HCT116 (cell line): ENCODE data around the gene LAS1L. TPM values are rescaled to one million over a fixed set of nuclear protein-coding genes. Genes with fewer than 3 reads are reported as not detected.
"Not testable (repeated sequence)": the region's sequence is repeated elsewhere in the genome, so short reads cannot be mapped to it uniquely, and the experiment has no call there.

Source experiments
- ATAC-seq: fragments of 200-7000 bp; cut with Tn5 transposase; 2 replicates; pipeline ENCODE4 v1.9.1; 2020; ENCODE audit warnings: mild to moderate bottlenecking, moderate library complexity
- BruUV-seq: library from RNA; stranded (reverse); fragments of 400-500 nt; replicated peaks from 2 replicates; lab custom pipeline; 2021; lab: Mats Ljungman, UMichigan
- CTCF ChIA-PET: fragments of 300-600 bp; sonication (Branson Sonifier 250); formaldehyde crosslinking; loops from one replicate; lab custom pipeline; 2021; ENCODE audit warnings: antibody characterized with exemption; lab: Charles Lee
- POLR2A ChIA-PET: fragments of 300-600, 350-600 bp; sonication (Branson Sonifier 250); formaldehyde crosslinking; loops from one replicate; lab custom pipeline; 2021; ENCODE audit warnings: antibody characterized with exemption; lab: Charles Lee
- RAD21 ChIA-PET, 2 experiments: fragments of 300-600 bp; sonication (Branson Sonifier 250); formaldehyde crosslinking; loops; one replicate each; lab custom pipeline; 2023; ENCODE audit warnings: low total read pairs in 2 of 2; ENCODE audit not compliant: uncharacterized antibody in 2 of 2, unreplicated experiment in 2 of 2, low non-redundant PET in 1 of 2; lab: Charles Lee
- DNase-seq: peaks from one replicate; pipeline ENCODE4 v3.0.0-alpha.2; 2010; ENCODE audit warnings: low read depth, low spot score
- H2AFZ ChIP-seq: fragments of 200-600 bp; shearing (Covaris generic), sonication (generic); 2 replicates; pipeline ENCODE4 v1.6.1; 2017; ENCODE audit warnings: low read depth, mixed run types, mixed read lengths, antibody characterized with exemption, low read length; ENCODE audit not compliant: poor library complexity, severe bottlenecking
- H3K27ac ChIP-seq: 2 replicates; pipeline ENCODE4 v1.5.1; 2012; ENCODE audit warnings: low read depth, low read length
- H3K27me3 ChIP-seq: fragments of 200-600 bp; sonication (generic); 2 replicates; pipeline ENCODE4 v1.6.1; 2016; ENCODE audit warnings: mixed run types, low read length, mixed read lengths; ENCODE audit not compliant: insufficient read depth
- H3K36me3 ChIP-seq, 2 experiments: fragments of 200-500 bp in 1 of 2; fragments of 200-600 bp in 1 of 2; sonication (Bioruptor generic) in 1 of 2; sonication (generic) in 1 of 2; 2 replicates each; pipeline versions ENCODE4 v1.5.1 to v1.6.1; 2014 to 2016; ENCODE audit warnings: low read length in 2 of 2, inconsistent platforms in 1 of 2, mixed read lengths in 1 of 2, mixed run types in 1 of 2; ENCODE audit not compliant: insufficient read depth in 2 of 2, control insufficient read depth in 1 of 2
- H3K4me1 ChIP-seq, 2 experiments: fragments of 200-600 bp in 1 of 2; sonication (generic) in 1 of 2; 2 replicates each; pipeline versions ENCODE4 v1.5.1 to v1.6.1; 2012 to 2017; ENCODE audit warnings: low read length in 2 of 2, inconsistent platforms in 1 of 2, mild to moderate bottlenecking in 1 of 2, mixed read lengths in 1 of 2, mixed run types in 1 of 2, moderate library complexity in 1 of 2; ENCODE audit not compliant: insufficient read depth in 2 of 2, control insufficient read depth in 1 of 2
- H3K4me2 ChIP-seq: fragments of 200-600 bp; sonication (generic); 2 replicates; pipeline ENCODE4 v1.6.1; 2017; ENCODE audit warnings: mixed run types, low read length, mixed read lengths
- H3K4me3 ChIP-seq, 2 experiments: fragments of 200-600 bp in 1 of 2; sonication (generic) in 1 of 2; replicated peaks in 1 of 2; 2 replicates each; pipeline ENCODE4 v1.5.1; 2011 to 2016; ENCODE audit warnings: low read length in 2 of 2, control low read depth in 1 of 2, low read depth in 1 of 2, mild to moderate bottlenecking in 1 of 2, mixed read lengths in 1 of 2, mixed run types in 1 of 2
- H3K79me2 ChIP-seq: fragments of 200-600 bp; sonication (generic); 2 replicates; pipeline ENCODE4 v1.6.1; 2017; ENCODE audit warnings: mild to moderate bottlenecking, mixed run types, low read length, moderate library complexity, mixed read lengths; ENCODE audit not compliant: insufficient read depth
- H3K9ac ChIP-seq: fragments of 200-600 bp; sonication (generic); 2 replicates; pipeline ENCODE4 v1.6.1; 2016; ENCODE audit warnings: low read length, mixed read lengths
- H3K9me2 ChIP-seq: fragments of 200-600 bp; sonication (generic), shearing (Covaris generic); 2 replicates; pipeline ENCODE4 v1.6.1; 2017; ENCODE audit warnings: mixed run types, mild to moderate bottlenecking, moderate library complexity; ENCODE audit not compliant: insufficient read depth
- H3K9me3 ChIP-seq, 2 experiments: fragments of 200-500 bp in 1 of 2; fragments of 200-600 bp in 1 of 2; sonication (Bioruptor generic) in 1 of 2; sonication (generic) in 1 of 2; 2 replicates each; pipeline ENCODE4 v1.6.1; 2014 to 2017; ENCODE audit warnings: low read length in 2 of 2, mixed read lengths in 2 of 2, inconsistent platforms in 1 of 2, low read depth in 1 of 2, mild to moderate bottlenecking in 1 of 2, mixed run types in 1 of 2, moderate library complexity in 1 of 2; ENCODE audit not compliant: control insufficient read depth in 1 of 2, insufficient read depth in 1 of 2
- H4K20me1 ChIP-seq: fragments of 200-600 bp; sonication (generic), shearing (Covaris generic); 2 replicates; pipeline ENCODE4 v1.6.1; 2017; ENCODE audit warnings: mixed run types, mild to moderate bottlenecking, moderate library complexity; ENCODE audit not compliant: insufficient read depth
- ATF3 ChIP-seq: IDR thresholded peaks from 2 replicates; pipeline ENCODE4 v1.6.1; 2012
- CBX3 ChIP-seq: IDR thresholded peaks from 2 replicates; pipeline ENCODE4 v1.6.1; 2012; ENCODE audit warnings: low read depth
- CEBPB ChIP-seq: IDR thresholded peaks from 2 replicates; pipeline ENCODE4 v1.6.1; 2012; ENCODE audit warnings: low read depth
- EGR1 ChIP-seq: IDR thresholded peaks from 2 replicates; pipeline ENCODE4 v1.6.1; 2012; ENCODE audit warnings: low read depth
- EZH2phosphoT487 ChIP-seq: fragments of 200-600 bp; IDR thresholded peaks from 2 replicates; pipeline ENCODE4 v1.6.1; 2018; ENCODE audit warnings: antibody characterized with exemption, borderline replicate concordance
- JUND ChIP-seq: IDR thresholded peaks from 2 replicates; pipeline ENCODE4 v1.6.1; 2012
- POLR2A ChIP-seq: IDR thresholded peaks from 2 replicates; pipeline ENCODE4 v1.7.0; 2011; ENCODE audit warnings: borderline replicate concordance; ENCODE audit not compliant: insufficient read depth, insufficient read length; ENCODE audit errors: extremely low read depth
- POLR2AphosphoS5 ChIP-seq: IDR thresholded peaks from 2 replicates; pipeline ENCODE4 v1.6.1; 2011; ENCODE audit warnings: mild to moderate bottlenecking, low read depth, low read length, moderate library complexity
- REST ChIP-seq: IDR thresholded peaks from 2 replicates; pipeline ENCODE4 v1.6.1; 2012; ENCODE audit warnings: low read depth
- SP1 ChIP-seq: IDR thresholded peaks from 2 replicates; pipeline ENCODE4 v1.6.1; 2012; ENCODE audit warnings: low read depth
- YY1 ChIP-seq: IDR thresholded peaks from 2 replicates; pipeline ENCODE4 v1.6.1; 2011; ENCODE audit warnings: low read length, low read depth, moderate library complexity, mild to moderate bottlenecking; ENCODE audit not compliant: insufficient replicate concordance; ENCODE audit errors: extremely low read depth
- ZBTB33 ChIP-seq: IDR thresholded peaks from 2 replicates; pipeline ENCODE4 v1.6.1; 2011; ENCODE audit warnings: mild to moderate bottlenecking, low read length, moderate library complexity; ENCODE audit not compliant: insufficient replicate concordance; ENCODE audit errors: extremely low read depth
- ZNF274 ChIP-seq: fragments of 200-500 bp; sonication (Bioruptor generic); IDR thresholded peaks from 2 replicates; pipeline ENCODE4 v1.6.1; 2014; ENCODE audit warnings: mild to moderate bottlenecking, low read depth, low read length, inconsistent platforms
- intact Hi-C: fragments of 100-400 bp; cut with micrococcal nuclease; formaldehyde crosslinking; loops from 2 replicates; pipeline ENCODE4 v1.10.0; 2022
- total RNA-seq: library from RNA; stranded (reverse); gene quantifications from one replicate; pipeline ENCODE4 v1.2.1, GENCODE V29; 2021; ENCODE audit not compliant: unreplicated experiment

LAS1L gene
- total RNA-seq, 1 experiment from 2014 or later = 47.7 TPM

GRCh38 chrX:65572971-65573370, 38.4 kb upstream of the LAS1L start:
- Histone ChIP-seq H3K4me3 (no peak overlapping the region), H3K9me2 (no peaks in the 10 kb centered on the region), H3K9me3 (no peaks in the 10 kb centered on the region), H4K20me1 (no peaks in the 10 kb centered on the region), H3K27me3 (no peaks in the 10 kb centered on the region), H3K36me3 (no peaks in the 10 kb centered on the region), H2AFZ (no peak overlapping the region), H3K9ac (no peak overlapping the region), H3K79me2 (no peaks in the 10 kb centered on the region), H3K27ac (no peak overlapping the region)
- POLR2A ChIA-PET = no interaction called here
- no peak for DNase-seq
- CTCF ChIA-PET = no interaction called here
- no peak for ATAC-seq
- intact Hi-C loops = no loop called here
- BruUV-seq = no TSS peak
- RAD21 ChIA-PET = no interaction called here
- TF ChIP-seq ATF3 = no peak
- no peak for TF ChIP-seq POLR2A
- no peak for TF ChIP-seq EZH2phosphoT487
- TF ChIP-seq CEBPB = no peak
- no peak for TF ChIP-seq EGR1
- TF ChIP-seq CBX3 = no peak
- no peak for TF ChIP-seq JUND
- no peak for TF ChIP-seq ZNF274
- no peak for TF ChIP-seq ZBTB33
- no peak for TF ChIP-seq YY1
- TF ChIP-seq REST = no peak
- no peak for TF ChIP-seq SP1
- TF ChIP-seq POLR2AphosphoS5 = no peak
- TF ChIP-seq, all 23 proteins: peak for 0
- Histone ChIP-seq H3K4me2 (no peak overlapping the region), H3K4me1 (peaks cover 0 to 12% of the 10 kb centered on the region in 2 experiments; a peak in 2 of 4 replicates)

- RAD21 ChIA-PET, POLR2A ChIA-PET, H3K9me3 ChIP-seq, H3K4me3 ChIP-seq, intact Hi-C loops, DNase-seq, H3K9ac ChIP-seq, CTCF ChIA-PET, BruUV-seq, H3K79me2 ChIP-seq, H3K27me3 ChIP-seq, H2AFZ ChIP-seq, ATAC-seq, H3K4me2 ChIP-seq, H3K27ac ChIP-seq, H4K20me1 ChIP-seq, H3K4me1 ChIP-seq, H3K36me3 ChIP-seq, H3K9me2 ChIP-seq: not testable (repeated sequence)
Measured at GRCh38 chrX:65562850-65563249, 28.3 kb upstream of the LAS1L start.
